Measurements from ENCODE around the gene HIRA.

DNA sequence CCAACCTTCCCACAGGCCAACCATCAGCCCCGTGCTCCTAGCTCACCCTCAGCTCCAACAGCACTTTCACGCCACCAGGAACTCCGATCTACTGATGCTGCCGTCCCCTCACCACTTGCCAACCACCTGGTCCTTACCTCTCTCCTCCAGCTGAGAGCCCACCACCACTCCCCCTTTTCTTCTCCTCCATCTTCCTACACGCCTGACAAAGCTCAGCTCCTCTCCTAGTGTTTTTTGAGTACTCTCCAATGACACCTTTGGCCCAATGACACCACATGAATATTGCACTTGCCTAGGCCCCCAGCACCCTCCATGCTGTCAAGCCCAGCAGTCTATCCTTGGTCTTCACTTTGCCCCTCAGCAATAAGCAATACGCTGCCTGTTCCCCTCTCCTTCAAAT, 30.7 kb downstream of the HIRA start:
- TF ChIP-seq CTCF (IDR thresholded peaks at IDR 0.05) = no peak
- no peak for TF ChIP-seq POLR2A (IDR thresholded peaks at IDR 0.05)
- no peak for TF ChIP-seq POLR2AphosphoS5 (IDR thresholded peaks at IDR 0.05)
